NCI-H524 (cell line): Measurements from ENCODE around the gene IQGAP3.
"Not testable (repeated sequence)": the region's sequence is repeated elsewhere in the genome, so short reads cannot be mapped to it uniquely, and the experiment has no call there.

Experiments
- DNase-seq, 2 experiments: peaks; one replicate each; lab custom pipeline; 2025; lab: John Stamatoyannopoulos, UW

Gene IQGAP3

GRCh38 chr1:156571919-156572662 lies at the start of gene IQGAP3:
IQGAP3 (minus strand) TSS chr1:156572565; CDS start chr1:156572529, 36 bp downstream.
- DNase-seq, result peak; percentile 57 to 73

GRCh38 chr1:156619582-156619955 lies 47.2 kb upstream of the IQGAP3 start:
- no peak for DNase-seq

GRCh38 chr1:156618853-156619581 lies 46.7 kb upstream of the IQGAP3 start, which contains the start of gene HAPLN2:
HAPLN2 (plus strand) TSS chr1:156619415; CDS start chr1:156623491, 4,076 bp downstream.
- DNase-seq, result peak; percentile 47 to 50

GRCh38 chr1:156616463-156616862 lies 44.1 kb upstream of the IQGAP3 start:
- peak in 1 of 2 experiments; percentile 53 for DNase-seq

- DNase-seq, result no peak
Measured at GRCh38 chr1:156615946-156616345, 43.6 kb upstream of the IQGAP3 start.

GRCh38 chr1:156612666-156613065 lies 40.3 kb upstream of the IQGAP3 start:
- no peak for DNase-seq

GRCh38 chr1:156610072-156610471 lies 37.7 kb upstream of the IQGAP3 start:
- DNase-seq, result not testable (repeated sequence)

- peak in 1 of 2 experiments; percentile 46 for DNase-seq
Measured at GRCh38 chr1:156608981-156609380, 36.6 kb upstream of the IQGAP3 start.

- peak; percentile 39 to 76 for DNase-seq
Measured at GRCh38 chr1:156608036-156608674, 35.8 kb upstream of the IQGAP3 start.

GRCh38 chr1:156607344-156607743 lies 35.0 kb upstream of the IQGAP3 start:
- DNase-seq, result not testable (repeated sequence)

GRCh38 chr1:156602557-156602993 lies 30.2 kb upstream of the IQGAP3 start:
- peak; percentile 30 to 45 for DNase-seq

GRCh38 chr1:156601892-156602291 lies 29.5 kb upstream of the IQGAP3 start:
- no peak for DNase-seq

GRCh38 chr1:156601122-156601830 lies 28.9 kb upstream of the IQGAP3 start, which contains the start of gene GPATCH4:
GPATCH4 (minus strand) TSS chr1:156601479.
- peak; percentile 79 to 84 for DNase-seq

- no peak for DNase-seq
Measured at GRCh38 chr1:156600733-156601121, 28.4 kb upstream of the IQGAP3 start.

- DNase-seq, result no peak
Measured at GRCh38 chr1:156599811-156600210, 27.4 kb upstream of the IQGAP3 start.

GRCh38 chr1:156598731-156599432 lies 26.5 kb upstream of the IQGAP3 start:
- DNase-seq, result peak in 1 of 2 experiments; percentile 49

GRCh38 chr1:156598125-156598524 lies 25.8 kb upstream of the IQGAP3 start:
- DNase-seq, result no peak

- no peak for DNase-seq
Measured at GRCh38 chr1:156596426-156596825, 24.1 kb upstream of the IQGAP3 start.

GRCh38 chr1:156595016-156595415 lies 22.7 kb upstream of the IQGAP3 start:
- DNase-seq, result no peak

GRCh38 chr1:156594190-156594589 lies 21.8 kb upstream of the IQGAP3 start:
- DNase-seq, result no peak

GRCh38 chr1:156593661-156593989 lies 21.3 kb upstream of the IQGAP3 start:
- DNase-seq, result no peak
